NCI-H226 (cell line): Measurements from ENCODE around the gene IL18BP.

Source experiments
- DNase-seq: peaks from one replicate; pipeline ENCODE4 v3.0.0-alpha.2; 2015

IL18BP gene

GRCh38 chr11:71997594-71997993 lies 1.1 kb upstream of the IL18BP start:
- DNase-seq: no peak

GRCh38 chr11:71998061-71998460 lies 648 bp upstream of the IL18BP start:
- no peak for DNase-seq

- DNase-seq: no peak
These were observed 653 bp downstream of the IL18BP start for GRCh38 chr11:71999362-71999761.

- DNase-seq: no peak
These were observed 1.1 kb downstream of the IL18BP start for GRCh38 chr11:71999798-72000197.

DNA sequence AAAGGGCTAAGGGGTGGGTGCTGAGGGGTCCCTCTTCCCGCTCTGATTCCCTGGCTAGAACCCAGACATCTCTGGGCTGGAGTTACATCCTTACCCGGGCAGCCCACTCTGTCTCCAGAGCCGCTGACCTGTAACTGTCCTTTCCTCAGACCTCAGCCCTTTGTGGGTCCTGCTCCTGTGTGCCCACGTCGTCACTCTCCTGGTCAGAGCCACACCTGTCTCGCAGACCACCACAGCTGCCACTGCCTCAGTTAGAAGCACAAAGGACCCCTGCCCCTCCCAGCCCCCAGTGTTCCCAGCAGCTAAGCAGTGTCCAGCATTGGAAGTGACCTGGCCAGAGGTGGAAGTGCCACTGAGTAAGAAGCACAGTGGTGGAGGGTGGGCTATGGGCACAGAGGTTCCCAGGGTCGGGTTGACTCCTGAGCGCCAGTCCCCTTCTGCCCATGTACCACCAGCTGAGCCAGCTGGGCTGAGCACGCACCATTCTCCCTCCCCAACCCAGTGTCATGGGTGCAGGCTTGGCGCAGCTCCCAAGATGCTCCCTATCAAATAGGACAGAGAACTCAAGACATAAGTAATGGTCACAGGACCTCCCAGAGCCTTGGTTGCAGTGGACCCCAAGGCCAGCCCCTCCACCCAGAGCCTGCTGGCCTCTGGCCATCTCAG lies 1.6 kb downstream of the IL18BP start:
- DNase-seq: no peak

- DNase-seq: no peak
These were observed 2.6 kb downstream of the IL18BP start for GRCh38 chr11:72001285-72001684.

DNA sequence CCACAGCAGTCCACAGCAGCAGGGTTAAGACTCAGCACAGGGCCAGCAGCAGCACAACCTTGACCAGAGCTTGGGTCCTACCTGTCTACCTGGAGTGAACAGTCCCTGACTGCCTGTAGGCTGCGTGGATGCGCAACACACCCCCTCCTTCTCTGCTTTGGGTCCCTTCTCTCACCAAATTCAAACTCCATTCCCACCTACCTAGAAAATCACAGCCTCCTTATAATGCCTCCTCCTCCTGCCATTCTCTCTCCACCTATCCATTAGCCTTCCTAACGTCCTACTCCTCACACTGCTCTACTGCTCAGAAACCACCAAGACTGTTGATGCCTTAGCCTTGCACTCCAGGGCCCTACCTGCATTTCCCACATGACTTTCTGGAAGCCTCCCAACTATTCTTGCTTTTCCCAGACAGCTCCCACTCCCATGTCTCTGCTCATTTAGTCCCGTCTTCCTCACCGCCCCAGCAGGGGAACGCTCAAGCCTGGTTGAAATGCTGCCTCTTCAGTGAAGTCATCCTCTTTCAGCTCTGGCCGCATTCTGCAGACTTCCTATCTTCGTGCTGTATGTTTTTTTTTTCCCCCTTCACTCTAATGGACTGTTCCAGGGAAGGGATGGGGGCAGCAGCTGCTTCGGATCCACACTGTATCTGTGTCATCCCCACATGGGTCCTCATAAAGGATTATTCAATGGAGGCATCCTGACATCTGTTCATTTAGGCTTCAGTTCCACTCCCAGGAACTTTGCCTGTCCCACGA lies 3.3 kb downstream of the IL18BP start:
- DNase-seq: no peak

GRCh38 chr11:72002841-72003775 lies 4.4 kb downstream of the IL18BP start:
- DNase-seq: no peak

GRCh38 chr11:72003776-72004171 lies 5.1 kb downstream of the IL18BP start:
- DNase-seq: no peak

DNA sequence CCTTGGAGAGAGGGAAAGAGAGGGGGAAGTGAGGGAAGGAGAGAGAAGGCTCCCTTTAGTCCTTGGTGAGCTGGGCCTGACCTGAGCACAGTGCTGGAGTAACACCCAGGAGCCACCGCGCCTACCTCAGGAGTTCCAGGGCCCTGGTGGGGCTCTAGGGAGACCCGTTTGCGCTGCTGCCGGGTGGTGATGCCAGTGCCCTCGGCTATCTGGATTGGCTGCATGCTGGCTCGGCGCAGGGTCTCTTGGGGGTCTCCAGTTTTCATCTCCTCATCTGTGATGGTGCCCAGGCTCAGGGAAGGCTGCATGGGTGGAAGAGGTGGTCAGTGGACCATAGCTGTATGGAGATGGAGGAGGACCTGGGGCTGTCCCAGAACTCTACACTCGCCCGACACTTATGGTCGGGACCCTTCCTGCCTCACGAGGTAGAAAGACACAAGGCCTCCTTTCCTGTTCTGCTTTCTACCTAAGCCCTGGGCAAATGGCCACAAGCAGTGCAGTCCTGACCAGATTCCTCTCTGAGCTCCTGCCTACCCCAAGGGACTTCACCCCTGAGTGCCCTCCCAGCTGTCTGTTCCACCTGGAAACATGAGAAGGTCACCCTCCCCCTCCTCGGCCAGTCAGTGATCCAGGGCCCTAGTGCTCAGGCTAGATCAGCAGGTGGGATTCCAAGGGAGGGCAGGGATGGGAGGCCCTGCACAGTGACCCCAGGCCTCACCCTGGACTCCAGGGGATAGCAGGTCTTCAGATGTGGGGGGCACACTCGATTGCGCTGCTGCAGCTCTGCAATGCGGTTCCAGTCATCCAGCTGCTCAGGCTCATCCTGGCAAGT lies 6.0 kb downstream of the IL18BP start:
- no peak for DNase-seq

GRCh38 chr11:72005347-72006260 lies 6.9 kb downstream of the IL18BP start:
- no peak for DNase-seq

DNA sequence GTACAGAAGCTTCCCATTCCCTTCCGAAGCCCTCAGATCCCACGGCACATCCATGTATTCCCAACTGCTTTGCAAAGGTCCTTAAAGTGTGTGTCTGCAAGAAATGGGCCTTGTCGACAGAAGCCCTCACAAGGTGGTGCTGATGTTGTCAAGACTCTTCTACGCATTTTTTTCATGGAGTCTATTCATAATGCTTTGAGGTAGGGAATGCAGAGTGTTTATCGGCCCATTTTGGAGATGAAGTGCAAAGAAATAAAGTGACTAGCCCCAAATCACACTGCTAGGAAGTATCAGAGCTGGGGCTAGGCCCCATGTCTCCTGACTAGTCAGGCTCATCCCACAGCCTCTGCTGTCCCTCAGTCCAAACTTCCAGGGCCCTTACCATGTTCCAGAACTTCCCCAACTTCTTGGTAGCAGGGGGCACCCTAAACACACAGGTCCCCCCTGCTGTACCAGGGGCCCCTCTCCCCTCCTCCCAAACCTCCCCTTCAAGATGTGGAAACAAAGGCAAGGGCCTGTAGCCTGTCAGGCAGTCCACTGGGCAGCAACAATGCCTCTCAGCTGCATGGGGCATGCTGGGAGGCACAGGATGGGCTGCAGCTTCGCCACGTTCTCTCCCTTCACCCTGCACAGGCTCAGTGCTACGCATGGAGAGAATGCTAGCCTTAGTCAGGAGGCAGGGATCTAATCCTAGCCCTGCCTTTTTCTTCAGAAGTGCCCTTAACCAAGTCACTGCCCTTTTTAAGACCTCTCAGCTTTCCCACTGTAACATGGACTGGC lies 7.8 kb downstream of the IL18BP start:
- no peak for DNase-seq

DNA sequence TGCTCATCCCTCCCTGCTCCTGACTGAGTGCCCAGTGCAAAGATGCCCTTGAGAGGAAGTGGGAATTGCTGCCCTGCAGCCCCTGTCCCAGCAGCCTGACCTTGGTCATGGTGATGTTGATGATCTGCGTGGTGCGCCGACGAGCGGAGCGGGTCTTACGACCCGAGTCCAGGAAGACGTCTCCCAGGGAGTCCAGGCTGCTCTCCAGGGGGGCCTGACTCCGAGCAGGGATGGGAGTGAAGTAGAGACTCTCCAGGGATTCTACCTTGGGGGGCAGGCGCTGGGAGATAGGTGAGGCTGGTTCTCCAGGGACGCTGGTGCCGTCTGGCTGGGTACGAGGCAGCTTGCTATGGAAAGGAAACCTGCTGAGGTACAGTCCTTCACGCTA lies 8.4 kb downstream of the IL18BP start:
- no peak for DNase-seq

GRCh38 chr11:72007587-72007986 lies 8.9 kb downstream of the IL18BP start:
- no peak for DNase-seq

GRCh38 chr11:72008728-72009127 lies 10.0 kb downstream of the IL18BP start:
- no peak for DNase-seq

- DNase-seq: no peak
These were observed 10.4 kb downstream of the IL18BP start for GRCh38 chr11:72009156-72009555.

GRCh38 chr11:72010529-72011233 lies 12.0 kb downstream of the IL18BP start:
- DNase-seq: no peak

DNA sequence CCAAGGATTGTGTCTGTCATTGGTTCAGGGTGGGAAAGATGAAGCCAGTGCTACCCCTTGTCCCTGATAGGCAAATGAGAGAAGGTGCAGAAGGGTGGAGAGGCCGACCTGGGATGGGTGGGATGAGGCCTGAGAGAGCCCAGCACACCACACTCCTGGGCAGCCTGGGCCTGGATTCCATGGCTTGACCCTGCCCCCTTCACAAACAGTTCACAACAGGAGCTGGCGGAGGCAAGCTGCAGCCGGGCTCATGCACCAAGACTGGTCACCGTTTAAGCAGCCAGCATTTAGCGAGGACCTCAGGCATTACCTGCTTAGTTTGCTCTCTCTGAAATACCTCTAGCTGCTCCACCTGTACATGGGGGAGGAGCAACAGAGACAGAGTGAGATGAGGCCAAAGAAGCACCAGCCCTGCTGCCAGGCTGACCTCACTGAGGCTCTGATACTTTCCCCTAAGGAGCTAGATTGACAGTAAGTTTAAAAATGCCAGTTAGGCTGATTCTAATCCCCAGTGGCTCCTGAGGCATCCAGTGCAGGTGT lies 13.5 kb downstream of the IL18BP start:
- no peak for DNase-seq

- peak; percentile 97 for DNase-seq
These were observed 14.4 kb downstream of the IL18BP start for GRCh38 chr11:72012897-72013721.
